SIG-M5 treated with dmso at 0.1 percent for 504 hours (cell line): ENCODE measurements around the gene CD93.

Experiments used
- DNase-seq: peaks from one replicate; lab custom pipeline; 2025; ENCODE audit not compliant: unreplicated experiment; lab: John Stamatoyannopoulos, UW

CD93 gene

GRCh38 chr20:23084282-23084844 lies 1.8 kb downstream of the CD93 start:
- DNase-seq: no peak

DNA sequence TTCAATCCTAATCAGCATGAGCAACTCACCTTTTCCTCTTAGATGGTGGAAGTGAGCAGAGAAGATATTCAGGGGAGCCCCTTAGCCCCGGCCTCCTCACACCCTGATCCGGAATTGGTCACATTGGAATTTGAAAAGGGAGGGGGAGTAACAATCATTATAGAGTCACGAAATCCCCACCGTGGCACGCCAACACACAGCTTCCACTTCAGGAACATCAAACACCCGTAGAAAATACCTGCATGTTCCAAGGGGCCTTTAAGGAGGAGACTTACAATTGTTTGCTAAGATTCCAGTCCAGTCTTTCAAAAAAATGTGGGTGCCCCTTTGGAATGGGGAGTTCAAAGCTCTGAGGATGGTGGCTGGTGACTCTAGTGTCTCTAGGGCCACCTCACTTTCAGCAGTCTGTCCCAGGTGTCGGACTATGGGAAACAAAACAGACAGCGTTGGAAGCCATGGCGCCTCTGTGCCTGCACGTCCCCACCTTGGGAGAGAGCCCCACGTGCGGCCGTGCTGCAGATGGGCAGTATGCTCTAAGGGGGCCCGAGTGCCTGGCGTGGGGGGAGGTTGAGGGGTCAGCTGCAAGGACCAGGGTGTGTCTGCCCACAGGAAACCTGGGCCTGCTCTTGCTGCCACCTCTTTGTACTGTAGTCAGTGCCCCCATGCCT lies 2.4 kb downstream of the CD93 start:
- no peak for DNase-seq

DNA sequence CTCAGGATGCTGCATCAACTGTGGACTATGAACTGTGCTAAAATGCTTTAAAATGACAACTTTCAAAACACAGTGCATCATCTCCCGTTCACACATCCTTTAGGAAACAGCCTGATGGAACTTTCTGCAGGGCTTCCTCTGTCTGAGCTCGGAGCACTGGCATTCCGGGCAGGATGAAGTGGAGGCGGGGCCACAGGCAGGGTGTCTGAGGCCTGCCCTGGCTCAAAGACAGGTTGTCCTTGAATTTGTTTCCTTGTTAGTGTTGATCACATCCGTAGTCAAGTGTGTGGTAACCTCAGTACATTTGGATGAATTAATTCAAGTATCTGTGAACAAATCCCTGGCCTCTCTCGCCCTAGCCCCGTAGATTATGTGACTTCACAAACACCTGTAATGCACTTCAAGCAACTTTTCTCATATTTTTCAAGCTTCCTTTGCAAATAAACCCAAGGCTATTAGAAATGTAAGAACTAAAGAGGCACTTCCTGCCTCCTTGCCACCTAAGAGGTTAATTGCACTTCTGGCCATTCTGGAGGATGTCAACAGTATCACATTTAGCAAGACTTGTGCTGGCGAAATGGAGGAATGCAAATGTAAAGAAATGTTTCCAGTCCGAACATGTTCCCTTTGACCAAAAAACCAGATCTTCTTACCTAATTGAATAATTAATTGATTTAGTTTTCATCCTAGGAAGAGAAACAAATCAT lies 3.1 kb downstream of the CD93 start:
- DNase-seq: peak; percentile 31

DNA sequence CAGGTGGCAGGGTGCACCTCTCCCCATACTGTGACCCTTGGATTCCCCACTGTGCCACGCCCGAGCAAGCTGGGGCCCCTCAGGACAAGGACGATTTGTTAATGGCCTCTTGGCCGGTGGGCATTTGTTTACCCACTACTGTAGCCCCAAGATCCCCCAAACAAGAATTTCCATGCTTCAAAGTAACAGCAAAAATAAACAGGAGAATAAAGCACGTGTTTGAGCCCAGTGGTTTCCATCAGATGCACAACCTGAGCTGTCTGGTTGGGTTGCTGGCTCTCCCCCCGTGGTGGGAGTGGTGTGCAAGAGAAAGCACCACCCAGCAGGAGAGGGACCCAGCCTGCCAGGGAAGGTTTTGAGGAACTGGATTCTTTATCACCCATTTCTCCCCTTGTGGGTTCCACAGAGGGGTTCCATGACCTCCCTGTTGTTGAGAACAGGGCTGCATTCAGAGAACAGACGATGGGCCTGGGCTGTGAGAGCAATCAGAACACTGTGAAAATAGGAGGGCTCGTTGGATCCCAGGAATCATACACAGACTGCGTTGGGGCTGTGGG lies 4.8 kb downstream of the CD93 start:
- DNase-seq: peak; percentile 74

GRCh38 chr20:23080521-23080920 lies 5.6 kb downstream of the CD93 start:
- DNase-seq: no peak

- no peak for DNase-seq
These were observed 6.2 kb downstream of the CD93 start for GRCh38 chr20:23079926-23080325.

GRCh38 chr20:23079016-23079351 lies 7.1 kb downstream of the CD93 start:
- no peak for DNase-seq

DNA sequence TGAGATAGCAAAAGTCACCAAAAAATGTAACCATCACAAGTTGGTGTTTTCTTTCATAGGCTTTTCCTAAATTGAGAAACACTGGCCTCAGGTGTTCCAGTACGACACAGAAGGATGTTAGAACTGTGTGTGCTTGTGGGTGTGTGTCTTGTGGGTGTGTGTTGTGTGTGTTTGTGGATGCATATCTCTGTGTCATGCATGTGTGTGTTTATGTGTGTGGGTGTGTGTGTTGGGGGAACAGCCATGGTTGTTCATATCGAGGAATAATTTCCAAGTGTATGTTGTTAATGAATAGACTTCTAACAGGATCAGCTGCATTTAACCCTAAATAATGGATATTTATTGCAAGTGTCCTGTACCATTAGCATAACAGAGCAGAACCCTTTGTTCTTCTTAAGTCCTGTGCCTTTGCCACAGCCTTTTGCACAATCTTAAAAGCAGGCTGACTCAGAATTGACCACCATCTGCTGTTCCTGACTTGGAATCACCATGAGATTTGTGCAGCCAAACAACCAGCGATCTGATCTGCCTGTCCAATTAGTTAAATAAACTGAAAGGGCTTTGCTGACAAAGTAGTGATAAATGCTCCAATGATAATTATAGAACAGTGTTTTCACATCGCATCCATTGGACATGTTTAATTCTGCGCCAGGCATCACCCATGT lies 7.6 kb downstream of the CD93 start:
- no peak for DNase-seq

DNA sequence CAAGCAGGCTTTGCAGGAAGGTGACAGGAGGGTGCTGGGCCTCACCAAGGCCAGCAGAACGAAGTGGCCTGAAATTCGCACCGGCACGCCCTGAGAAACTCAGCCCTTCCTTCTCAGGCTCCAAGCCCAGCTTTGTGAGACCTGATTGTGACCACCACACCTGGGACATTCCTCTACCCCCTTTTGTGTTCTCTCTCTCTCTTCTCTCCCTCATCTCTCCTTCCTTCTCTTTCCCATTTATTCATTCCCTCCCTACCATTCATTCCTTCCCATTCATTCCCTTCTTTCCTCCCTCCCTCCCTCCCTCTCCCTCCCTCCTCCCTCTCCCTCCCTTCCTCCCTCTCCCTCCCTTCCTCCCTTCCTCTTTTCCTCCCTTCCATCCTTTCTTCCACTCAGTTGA lies 8.8 kb downstream of the CD93 start:
- no peak for DNase-seq

DNA sequence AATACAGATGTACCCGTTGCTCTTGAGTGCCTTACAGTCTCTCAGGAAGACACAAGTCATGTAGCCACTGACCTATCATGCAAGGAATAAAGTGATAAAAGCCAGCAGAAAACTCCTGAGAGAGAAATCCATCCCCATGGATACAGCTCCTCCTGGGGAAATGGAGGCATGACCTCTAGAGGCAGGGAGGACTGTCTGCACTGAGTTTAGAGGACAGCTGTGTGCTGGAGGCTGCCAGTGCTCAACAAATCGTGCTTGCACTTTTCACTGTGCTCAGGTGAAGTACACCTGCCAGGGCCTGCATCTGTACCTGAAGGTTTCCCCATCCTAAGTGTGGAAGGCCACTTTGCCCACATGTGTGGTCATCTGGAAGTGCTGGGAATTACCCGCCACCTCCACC lies 12.1 kb downstream of the CD93 start:
- no peak for DNase-seq

- no peak for DNase-seq
These were observed 13.1 kb downstream of the CD93 start for GRCh38 chr20:23072892-23073586.

- DNase-seq: no peak
These were observed 14.1 kb downstream of the CD93 start for GRCh38 chr20:23071996-23072395.

DNA sequence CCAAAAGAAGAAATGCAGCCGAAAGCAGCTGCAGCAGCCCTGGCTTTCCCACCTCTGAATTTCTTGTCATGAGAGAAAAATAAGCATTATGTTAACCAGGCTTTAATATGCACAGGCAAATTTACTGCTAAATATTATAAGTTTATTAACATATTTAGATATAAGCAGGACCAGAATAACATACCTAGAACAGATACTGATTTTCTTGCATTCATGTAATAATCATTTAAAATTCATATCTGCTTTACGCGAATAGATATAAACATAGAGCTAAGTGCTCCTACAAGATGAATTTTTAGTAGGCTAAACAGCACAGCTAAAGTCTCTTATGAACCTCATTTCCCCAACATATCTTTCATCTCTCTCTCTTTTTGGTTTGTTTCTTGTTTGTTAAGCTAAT lies 14.7 kb downstream of the CD93 start:
- DNase-seq: no peak

DNA sequence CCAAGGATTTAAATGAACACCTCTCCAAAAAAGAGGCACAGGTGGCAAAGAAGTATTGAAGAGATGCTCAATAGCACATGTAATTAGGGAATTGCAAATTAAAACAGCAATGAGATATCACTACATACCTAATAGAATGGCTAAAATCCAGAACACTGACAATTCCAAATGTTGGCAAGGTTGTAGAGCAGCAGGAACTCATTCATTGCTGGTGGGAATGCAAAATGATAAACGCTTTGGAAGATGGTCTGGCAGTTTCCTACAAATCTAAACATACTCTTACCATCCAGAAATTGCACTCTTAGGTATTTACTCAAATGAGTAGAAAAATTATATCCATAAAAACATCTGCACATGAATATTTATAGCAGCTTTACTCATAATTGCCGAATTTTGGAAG lies 17.0 kb downstream of the CD93 start:
- DNase-seq: no peak

DNA sequence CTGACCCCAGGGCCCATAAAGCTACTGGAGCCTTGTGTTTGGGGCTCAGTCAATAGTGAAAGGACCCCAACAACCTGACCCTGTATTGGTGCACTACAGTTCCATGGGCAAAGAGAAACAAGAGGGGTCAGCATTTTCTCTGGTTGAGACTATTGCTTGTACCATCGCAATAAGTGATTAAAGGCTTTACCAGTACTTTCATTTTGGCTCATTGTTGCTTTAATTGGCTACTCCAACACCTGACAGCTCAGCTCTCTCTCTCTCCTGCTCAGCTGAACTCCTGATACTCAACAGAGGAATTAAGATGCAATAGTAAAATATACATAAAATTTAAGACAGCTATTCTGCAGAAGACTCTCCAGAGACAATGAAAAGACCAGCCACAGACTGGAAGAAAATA lies 17.8 kb downstream of the CD93 start:
- DNase-seq: no peak

DNA sequence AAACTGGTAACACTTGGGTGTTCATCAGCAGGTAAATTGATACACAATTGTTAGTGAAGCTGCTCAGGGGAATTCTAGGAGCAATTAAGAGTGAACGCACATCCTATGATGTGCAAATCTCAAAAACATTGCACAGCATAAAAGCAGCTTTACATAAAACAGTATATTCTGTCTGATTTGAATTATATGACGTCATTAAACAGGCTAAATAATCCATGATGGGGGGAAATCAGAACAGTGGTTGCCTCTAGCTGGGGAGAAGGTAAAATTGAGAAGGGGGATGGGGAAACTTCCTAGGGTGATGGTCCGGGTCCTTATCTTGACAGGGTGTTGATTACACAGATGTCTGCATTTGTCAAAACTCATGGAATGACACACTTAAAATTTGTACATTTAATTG lies 19.4 kb downstream of the CD93 start:
- no peak for DNase-seq

- no peak for DNase-seq
These were observed 20.6 kb downstream of the CD93 start for GRCh38 chr20:23065266-23066201.

DNA sequence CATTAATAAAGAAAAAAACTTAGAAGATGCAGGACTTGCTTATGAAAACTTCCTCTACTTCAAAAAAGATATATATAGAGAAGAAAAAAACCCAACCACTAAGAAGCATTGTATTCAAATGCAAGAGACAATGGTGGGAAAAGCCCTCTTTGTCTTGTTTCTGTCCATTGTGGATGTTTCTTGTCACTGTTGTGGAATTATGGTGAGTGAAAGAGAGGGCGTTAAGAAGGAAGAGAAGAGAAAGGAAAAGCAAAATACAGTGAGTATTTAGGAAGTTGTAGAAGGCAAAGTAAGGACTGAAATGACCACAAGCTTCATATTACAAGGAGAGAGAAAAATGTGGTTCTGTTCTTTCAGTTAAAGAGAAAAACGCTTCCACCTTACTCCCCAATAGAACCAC lies 22.5 kb downstream of the CD93 start:
- no peak for DNase-seq

GRCh38 chr20:23063168-23063567 lies 23.0 kb downstream of the CD93 start:
- no peak for DNase-seq

DNA sequence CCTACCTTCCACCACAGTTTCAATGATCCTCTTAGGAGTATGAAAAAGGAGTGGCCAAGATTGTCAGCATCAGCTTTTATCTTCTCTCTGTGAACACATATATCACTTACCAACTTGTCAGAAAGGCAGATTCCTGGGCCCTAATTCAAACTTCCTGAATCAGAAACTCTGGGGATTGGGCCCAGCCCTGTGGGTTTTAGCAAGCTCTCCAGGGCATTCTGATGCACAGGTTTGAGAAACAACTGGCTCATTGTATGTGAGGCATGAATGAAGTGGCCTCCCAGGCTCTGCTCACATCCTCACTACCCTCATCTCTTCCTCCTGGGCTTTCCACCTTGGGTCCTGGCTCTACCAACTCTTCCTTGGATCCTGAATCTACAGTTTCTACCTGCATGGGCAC lies 23.5 kb downstream of the CD93 start:
- DNase-seq: no peak
